NCI-H748 treated with DMSO at 0.1 percent for 48 hours (cell line): Measurements from ENCODE around the gene CEP83.
A peak's percentile ranks its signal among the peaks of the same experiment; 100 is the strongest.
"Not testable (repeated sequence)": the region's sequence is repeated elsewhere in the genome, so short reads cannot be mapped to it uniquely, and the experiment has no call there.

Experiments used
- DNase-seq: peaks from one replicate; lab custom pipeline; 2025; lab: John Stamatoyannopoulos, UW

Gene CEP83

GRCh38 chr12:94433744-94434143 lies 25.9 kb downstream of the CEP83 start:
- DNase-seq, result no peak

GRCh38 chr12:94430304-94430703 lies 29.4 kb downstream of the CEP83 start:
- DNase-seq, result no peak

GRCh38 chr12:94429633-94430032 lies 30.0 kb downstream of the CEP83 start:
- DNase-seq, result no peak

DNA sequence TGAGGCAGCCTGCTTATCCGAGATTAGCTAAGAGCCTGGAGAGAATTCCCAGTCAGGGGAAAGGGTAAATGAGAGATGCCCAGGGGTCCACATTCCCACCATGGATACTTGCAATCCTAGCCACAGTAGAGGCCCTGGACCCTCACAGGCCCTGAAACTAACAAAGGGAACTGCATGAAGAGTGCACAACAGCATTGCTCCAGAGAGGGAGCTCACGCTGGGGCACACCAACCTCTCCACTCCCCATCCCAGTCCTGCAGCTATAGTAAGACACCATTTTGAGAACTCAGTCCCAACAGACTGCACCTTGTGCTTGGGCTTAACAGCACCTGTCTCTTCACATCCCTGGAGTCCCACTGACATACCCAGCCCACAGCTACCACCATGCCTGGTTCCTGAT lies 30.5 kb downstream of the CEP83 start:
- no peak for DNase-seq

- no peak for DNase-seq
Measured at GRCh38 chr12:94427501-94428381, 31.9 kb downstream of the CEP83 start.

DNA sequence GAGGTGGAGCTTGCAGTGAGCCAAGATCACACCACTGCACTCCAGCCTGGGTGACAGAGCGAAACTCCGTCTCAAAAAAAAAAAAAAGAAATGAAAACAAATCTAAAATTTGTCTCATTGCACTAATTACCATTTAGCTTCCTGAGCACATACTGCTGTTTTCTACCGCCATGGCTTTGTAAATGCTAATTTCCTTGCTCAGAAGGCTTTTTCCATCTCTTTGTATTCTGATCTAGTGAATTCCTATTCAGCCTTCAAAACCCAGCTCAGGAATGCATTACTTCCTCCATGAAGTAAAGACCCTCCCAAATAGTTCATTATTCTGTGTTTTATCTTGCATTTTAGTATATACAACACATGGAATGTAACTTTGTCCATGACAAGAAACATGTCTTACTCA lies 33.6 kb downstream of the CEP83 start:
- no peak for DNase-seq

DNA sequence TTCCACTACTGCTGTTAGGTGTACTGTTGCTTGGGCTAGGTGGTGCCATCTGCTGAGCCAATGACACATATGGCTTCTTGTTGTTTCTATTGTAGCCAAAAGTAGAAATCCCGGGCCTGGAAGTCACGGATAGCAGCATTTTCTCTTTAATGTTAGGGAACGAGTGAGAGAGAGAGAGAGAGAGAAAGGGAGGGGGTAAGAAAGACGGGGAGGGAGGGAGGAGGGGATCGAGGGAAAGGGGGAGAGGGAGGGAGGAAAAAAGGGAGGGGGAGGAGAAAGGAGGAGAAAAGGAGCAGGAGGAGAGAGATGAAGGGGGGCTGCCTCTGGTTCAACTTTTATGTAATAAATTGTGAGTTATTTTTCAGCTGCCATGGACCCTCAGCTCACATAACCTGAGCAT lies 34.8 kb downstream of the CEP83 start:
- not testable (repeated sequence) for DNase-seq

GRCh38 chr12:94421868-94422740 lies 37.6 kb downstream of the CEP83 start:
- no peak for DNase-seq

DNA sequence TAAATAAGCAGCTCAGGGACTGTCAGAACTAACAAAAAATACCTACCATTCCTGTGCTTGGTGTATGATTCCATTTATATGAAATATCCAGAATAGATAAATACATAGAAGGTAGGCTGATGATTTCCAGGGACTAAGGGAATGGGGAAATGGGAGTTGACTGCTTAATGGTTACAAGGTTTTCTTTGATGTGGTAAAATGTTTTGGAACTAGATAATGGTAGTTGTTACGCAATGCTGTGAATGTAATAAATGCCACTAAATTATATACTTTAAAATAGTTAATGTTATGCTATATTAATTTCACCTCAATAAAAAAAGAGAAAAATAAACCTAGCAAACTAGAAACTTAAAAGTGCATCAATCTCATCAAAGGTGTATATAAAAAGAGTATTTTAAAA lies 41.1 kb downstream of the CEP83 start:
- DNase-seq, result no peak

GRCh38 chr12:94416613-94417012 lies 43.1 kb downstream of the CEP83 start:
- DNase-seq, result no peak

GRCh38 chr12:94415066-94415465 lies 44.6 kb downstream of the CEP83 start:
- no peak for DNase-seq

GRCh38 chr12:94405413-94406116 lies 54.1 kb downstream of the CEP83 start:
- DNase-seq, result no peak

DNA sequence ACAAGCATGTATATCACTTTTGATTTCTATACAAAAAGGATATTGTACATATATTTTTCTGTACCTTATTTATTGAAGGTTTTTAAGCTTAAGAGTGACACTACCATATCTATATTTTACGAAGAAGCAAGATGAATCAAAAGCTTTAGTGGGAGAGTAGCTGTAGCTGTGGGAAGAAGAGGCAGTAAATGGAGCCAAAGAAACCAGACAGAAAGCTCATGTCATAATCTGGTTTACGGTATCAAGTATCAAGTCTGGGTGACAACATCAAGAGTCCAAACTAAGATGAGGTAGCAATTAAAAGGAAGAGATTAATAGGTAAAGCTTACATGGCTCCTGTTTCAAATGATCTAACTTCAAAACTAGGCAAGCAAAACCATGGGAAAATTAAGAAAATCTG lies 54.8 kb downstream of the CEP83 start:
- no peak for DNase-seq

GRCh38 chr12:94401326-94401725 lies 58.3 kb downstream of the CEP83 start:
- DNase-seq, result no peak

DNA sequence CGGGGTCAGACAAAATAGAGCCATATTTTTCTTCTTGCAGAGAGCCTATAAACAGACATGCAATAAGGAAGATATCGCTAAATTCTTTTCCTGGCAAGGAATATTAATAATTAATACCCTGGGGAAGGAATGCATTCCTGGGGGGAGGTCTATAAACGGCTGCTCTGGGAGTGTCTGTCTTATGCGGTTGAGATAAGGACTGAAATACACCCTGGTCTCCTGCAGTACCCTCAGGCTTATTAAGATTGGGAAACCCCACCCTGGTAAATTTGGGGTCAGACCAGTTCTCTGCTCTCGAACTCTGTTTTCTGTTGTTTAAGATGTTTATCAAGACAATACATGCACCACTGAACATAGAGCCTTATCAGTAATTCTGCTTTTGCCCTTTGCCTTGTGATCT lies 61.0 kb downstream of the CEP83 start:
- DNase-seq, result not testable (repeated sequence)

DNA sequence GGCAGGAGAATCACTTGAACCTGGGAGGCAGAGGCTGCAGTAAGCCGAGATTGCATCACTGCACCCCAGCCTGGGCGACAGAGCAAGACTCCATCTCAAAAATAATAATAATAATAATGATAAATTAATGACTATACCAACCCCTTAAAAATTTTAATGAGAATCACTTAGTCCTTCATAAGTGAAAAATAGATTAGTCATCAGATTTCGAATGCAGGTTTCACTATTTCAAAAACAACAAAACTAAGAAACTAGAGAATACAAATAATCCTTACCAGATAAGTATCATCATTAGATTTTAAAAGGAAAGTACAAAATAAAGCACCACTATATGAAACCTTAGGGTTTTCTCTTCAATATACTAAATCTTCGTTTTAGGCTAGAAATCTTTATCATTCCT lies 62.3 kb downstream of the CEP83 start:
- DNase-seq, result no peak

DNA sequence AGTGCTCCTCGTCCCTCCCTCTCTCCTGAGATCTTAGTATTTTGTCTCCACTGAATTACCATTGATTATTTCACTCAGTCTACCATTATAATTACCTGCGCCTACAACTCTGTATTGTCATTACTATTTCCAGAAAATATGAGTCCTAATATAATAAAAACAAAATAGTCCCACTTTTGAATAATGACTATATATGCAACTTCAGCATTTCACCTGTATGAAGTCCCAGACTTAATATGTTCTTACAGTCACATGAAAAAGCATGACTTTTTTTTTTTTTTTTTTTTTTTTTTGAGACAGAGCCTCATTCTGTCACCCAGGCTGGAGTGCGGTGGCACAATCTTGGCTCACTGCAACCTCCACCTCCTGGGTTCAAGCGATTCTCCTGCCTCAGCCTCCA lies 63.7 kb downstream of the CEP83 start:
- not testable (repeated sequence) for DNase-seq

- no peak for DNase-seq
Measured at GRCh38 chr12:94390130-94390485, 69.6 kb downstream of the CEP83 start.

DNA sequence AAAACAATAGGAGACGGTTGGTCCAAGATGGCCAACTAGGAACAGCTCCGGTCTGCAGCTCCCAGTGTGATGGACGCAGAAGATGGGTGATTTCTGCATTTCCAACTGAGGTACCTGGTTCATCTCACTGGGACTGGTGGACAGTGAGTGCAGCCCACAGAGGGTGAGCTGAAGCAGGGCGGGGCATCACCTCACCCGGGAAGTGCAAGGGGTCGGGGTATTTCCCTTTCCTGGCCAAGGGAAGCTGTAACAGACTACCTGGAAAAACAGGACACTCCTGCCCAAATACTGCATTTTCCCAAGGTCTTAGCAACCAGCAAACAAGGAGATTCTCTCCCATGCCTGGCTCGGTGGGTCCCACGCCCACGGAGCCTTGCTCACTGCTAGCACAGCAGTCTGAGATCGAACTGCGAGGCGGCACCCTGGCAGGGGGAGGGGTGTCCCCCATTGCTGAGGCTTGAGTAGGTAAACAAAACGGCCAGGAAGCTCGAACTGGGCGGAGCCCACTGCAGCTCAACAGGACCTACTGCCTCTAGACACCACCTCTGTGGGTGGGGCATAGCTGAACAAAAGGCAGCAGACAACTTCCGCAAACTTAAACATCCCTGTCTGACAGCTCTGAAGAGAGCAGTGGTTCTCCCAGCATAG lies 70.1 kb downstream of the CEP83 start:
- DNase-seq, result peak; percentile 44

DNA sequence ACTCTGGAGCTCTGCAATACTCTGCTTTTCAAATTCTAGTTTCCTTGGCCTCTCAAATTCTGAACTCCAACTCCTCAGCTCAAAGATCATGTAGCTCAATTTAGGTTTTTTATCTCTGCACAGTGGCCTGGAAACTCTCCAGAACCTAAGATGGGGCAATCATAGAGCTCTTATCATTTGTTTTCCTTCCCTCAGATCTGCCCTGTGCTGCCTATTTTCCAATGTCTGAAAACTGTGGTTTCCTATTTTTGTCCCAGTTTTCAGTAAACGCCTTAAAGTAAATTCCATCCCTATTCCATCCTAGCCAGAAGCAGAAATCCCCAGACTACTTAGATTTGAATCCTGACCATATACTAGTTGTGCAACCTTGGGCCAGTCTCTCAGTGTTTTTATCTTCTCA lies 73.2 kb downstream of the CEP83 start:
- no peak for DNase-seq

- no peak for DNase-seq
Measured at GRCh38 chr12:94384030-94384429, 75.6 kb downstream of the CEP83 start.

GRCh38 chr12:94380507-94380906 lies 79.2 kb downstream of the CEP83 start:
- DNase-seq, result peak; percentile 44
